IPS-18c (cell line): ENCODE results near the gene LFNG.
"Not testable (repeated sequence)": the region's sequence is repeated elsewhere in the genome, so short reads cannot be mapped to it uniquely, and the experiment has no call there.

ENCODE experiments used
- H3K4me3 ChIP-seq: 2 replicates; pipeline ENCODE4 v1.7.0; 2013; ENCODE audit warnings: low read depth, mild to moderate bottlenecking, low read length, moderate library complexity; ENCODE audit not compliant: insufficient read depth
- H3K9me3 ChIP-seq: one replicate; pipeline ENCODE4 v1.6.1; 2013; ENCODE audit warnings: mild to moderate bottlenecking, low read length, moderate library complexity; ENCODE audit not compliant: control insufficient read depth, insufficient read depth

Gene LFNG

GRCh38 chr7:2544541-2545188 lies 25.1 kb downstream of the LFNG start:
- Histone ChIP-seq H3K9me3 (peaks cover 2% of the 10 kb centered on the region), H3K4me3 (no peak overlapping the region)

GRCh38 chr7:2545746-2546425 lies 26.3 kb downstream of the LFNG start:
- Histone ChIP-seq H3K9me3 (peaks cover 2% of the 10 kb centered on the region), H3K4me3 (no peak overlapping the region)

- H3K9me3 ChIP-seq, result peaks cover under 1% of the 10 kb centered on the region
- no peak overlapping the region for H3K4me3 ChIP-seq
Observed at GRCh38 chr7:2546776-2547586, 27.4 kb downstream of the LFNG start.

- H3K4me3 ChIP-seq, result no peak overlapping the region
- no peaks in the 10 kb centered on the region for H3K9me3 ChIP-seq
Observed at GRCh38 chr7:2551418-2551817, 31.8 kb downstream of the LFNG start.

- Histone ChIP-seq H3K4me3 (no peak overlapping the region), H3K9me3 (no peaks in the 10 kb centered on the region)
Observed at GRCh38 chr7:2553108-2553507, 33.5 kb downstream of the LFNG start.

GRCh38 chr7:2553831-2554581 lies 34.4 kb downstream of the LFNG start:
- Histone ChIP-seq H3K9me3 (no peaks in the 10 kb centered on the region), H3K4me3 (peak overlapping the region; percentile 77)

GRCh38 chr7:2554661-2555111 lies 35.1 kb downstream of the LFNG start:
- H3K4me3 ChIP-seq, result peak overlapping the region; percentile 77
- H3K9me3 ChIP-seq, result no peaks in the 10 kb centered on the region

GRCh38 chr7:2555121-2556052 lies 35.8 kb downstream of the LFNG start, which contains the start of gene BRAT1:
Gene BRAT1 (minus strand): TSS chr7:2555524. CDS start chr7:2554431, 1,093 bp downstream.
- Histone ChIP-seq H3K9me3 (no peaks in the 10 kb centered on the region), H3K4me3 (peak within 1 kb of the TSS; percentile 77)

- Histone ChIP-seq H3K9me3 (no peaks in the 10 kb centered on the region), H3K4me3 (peak within 1 kb of the TSS; percentile 90)
Observed at GRCh38 chr7:2558629-2559282, 39.2 kb downstream of the LFNG start, which contains the start of gene IQCE. Gene IQCE (plus strand): TSS chr7:2558979. CDS start chr7:2559182, 203 bp downstream.

- Histone ChIP-seq H3K9me3 (no peaks in the 10 kb centered on the region), H3K4me3 (peak overlapping the region; percentile 90)
Observed at GRCh38 chr7:2559283-2559950, 39.8 kb downstream of the LFNG start.

GRCh38 chr7:2563955-2564354 lies 44.4 kb downstream of the LFNG start:
- H3K9me3 ChIP-seq, H3K4me3 ChIP-seq: not testable (repeated sequence)

GRCh38 chr7:2564970-2565540 lies 45.5 kb downstream of the LFNG start:
- no peak overlapping the region for H3K4me3 ChIP-seq
- no peaks in the 10 kb centered on the region for H3K9me3 ChIP-seq

GRCh38 chr7:2566348-2566889 lies 46.8 kb downstream of the LFNG start:
- H3K4me3 ChIP-seq, result no peak overlapping the region
- no peaks in the 10 kb centered on the region for H3K9me3 ChIP-seq

GRCh38 chr7:2566890-2567678 lies 47.5 kb downstream of the LFNG start:
- H3K9me3 ChIP-seq, result no peaks in the 10 kb centered on the region
- no peak overlapping the region for H3K4me3 ChIP-seq
